Activated naive CD4-positive, alpha-beta T cell treated with anti-CD3 and anti-CD28 coated beads for 36 hours (primary cell): ENCODE data around the gene PRR4. TPM values are rescaled to one million over a fixed set of nuclear protein-coding genes. Genes with fewer than 3 reads are reported as not detected.

Experiments
- total RNA-seq, 2 experiments: library from RNA; stranded (reverse); gene quantifications; one replicate each; pipeline ENCODE4 v1.2.3, GENCODE V29; 2021

PRR4 gene
- total RNA-seq, 2 experiments from 2014 or later: not detected

Other genes with a start within 250 kb of the PRR4 start
- gene MAGOHB, start 235.9 kb downstream of the PRR4 start, total RNA-seq: 10 to 100 TPM; 58.8 to 61.1 TPM
- not detected for gene STYK1, start 175.4 kb downstream of the PRR4 start, total RNA-seq
- gene YBX3, start 126.2 kb downstream of the PRR4 start, total RNA-seq: 100 to 1,000 TPM; 192 to 219 TPM
- not detected for gene TAS2R7, start 46.8 kb downstream of the PRR4 start, total RNA-seq
- gene TAS2R8, start 42.2 kb downstream of the PRR4 start, total RNA-seq: not detected
- gene TAS2R9, start 39.3 kb downstream of the PRR4 start, total RNA-seq: not detected
- not detected for gene TAS2R10, start 23.1 kb downstream of the PRR4 start, total RNA-seq
- gene PRH1, start 34.8 kb upstream of the PRR4 start, total RNA-seq: 1 to 10 TPM; 4.8 to 7.4 TPM
- gene TAS2R13, start 60.1 kb upstream of the PRR4 start, total RNA-seq: under 1 TPM in 1 of 2 experiments, not detected in 1; 0.17 TPM
- gene PRH2, start 79.8 kb upstream of the PRR4 start, total RNA-seq: not detected
- gene TAS2R14, start 89.8 kb upstream of the PRR4 start, total RNA-seq: under 1 TPM; 0.36 to 0.49 TPM
- under 1 TPM in 1 of 2 experiments, not detected in 1; 0.36 TPM for gene TAS2R50, start 137.4 kb upstream of the PRR4 start, total RNA-seq
- under 1 TPM; 0.54 to 0.60 TPM for gene TAS2R20, start 148.8 kb upstream of the PRR4 start, total RNA-seq
- gene TAS2R19, start 173.1 kb upstream of the PRR4 start, total RNA-seq: under 1 TPM; 0.77 to 0.98 TPM
- gene TAS2R31, start 181.9 kb upstream of the PRR4 start, total RNA-seq: 1 to 10 TPM; 1.1 to 1.4 TPM
- under 1 TPM; 0.27 to 0.31 TPM for gene TAS2R46, start 212.8 kb upstream of the PRR4 start, total RNA-seq
- under 1 TPM in 1 of 2 experiments, not detected in 1; 0.26 TPM for gene TAS2R43, start 242.8 kb upstream of the PRR4 start, total RNA-seq